BLaER1 treated with 17β-estradiol and CSF1 and Interleukin-3, amounts not matched to agents 10 nM and 100 nM (cell line): ENCODE results near the gene KIFAP3.

ENCODE experiments used
- H3K27ac ChIP-seq, 11 experiments: shearing (Covaris generic); formaldehyde crosslinking; 2 replicates each; pipeline ENCODE4 v1.8.1; 2022
- H3K27me3 ChIP-seq, 11 experiments: shearing (Covaris generic); formaldehyde crosslinking; 2 replicates each; pipeline ENCODE4 v1.8.1; 2022
- H3K36me3 ChIP-seq, 11 experiments: shearing (Covaris generic); formaldehyde crosslinking; 2 replicates each; pipeline ENCODE4 v1.8.1; 2022
- H3K4me1 ChIP-seq, 10 experiments: shearing (Covaris generic); formaldehyde crosslinking; 2 replicates each; pipeline ENCODE4 v1.8.1; 2022
- H3K4me2 ChIP-seq, 11 experiments: shearing (Covaris generic); formaldehyde crosslinking; 2 replicates each; pipeline ENCODE4 v1.8.1; 2022
- H3K4me3 ChIP-seq, 10 experiments: shearing (Covaris generic); formaldehyde crosslinking; 2 replicates each; pipeline ENCODE4 v1.8.1; 2022
- H3K9ac ChIP-seq, 11 experiments: shearing (Covaris generic); formaldehyde crosslinking; 2 replicates each; pipeline ENCODE4 v1.8.1; 2022
- H3K9me3 ChIP-seq, 11 experiments: shearing (Covaris generic); formaldehyde crosslinking; replicated peaks in 1 of 11; 2 replicates each; pipeline ENCODE4 v1.8.1; 2022
- H4K20me1 ChIP-seq, 11 experiments: shearing (Covaris generic); formaldehyde crosslinking; 2 replicates each; pipeline ENCODE4 v1.8.1; 2022
- Cebpa-rat ChIP-seq, 11 experiments: shearing (Covaris generic); IDR thresholded peaks; 2 replicates each; pipeline ENCODE4 v1.8.1; 2022

KIFAP3 gene

GRCh38 chr1:169941982-169942830 lies 132.3 kb downstream of the KIFAP3 start:
- H4K20me1 ChIP-seq, result no peaks in the 10 kb centered on the region
- no peak overlapping the region for H3K4me3 ChIP-seq
- H3K9ac ChIP-seq, result no peak overlapping the region
- H3K4me2 ChIP-seq, result no peak overlapping the region
- H3K36me3 ChIP-seq, result peaks cover 0 to 10% (median 0%) of the 10 kb centered on the region in 11 experiments; a peak in 4 of 22 replicates
- no peaks in the 10 kb centered on the region for H3K27me3 ChIP-seq
- 0 out of 20 replicates have a peak, but pooled peaks cover 0 to 5% (median 0%) of the 10 kb centered on the region in 10 experiments for H3K4me1 ChIP-seq
- H3K9me3 ChIP-seq, result no peaks in the 10 kb centered on the region
- H3K27ac ChIP-seq, result no peak overlapping the region
- TF ChIP-seq Cebpa-rat (IDR thresholded peaks at IDR 0.05), result no peak

DNA sequence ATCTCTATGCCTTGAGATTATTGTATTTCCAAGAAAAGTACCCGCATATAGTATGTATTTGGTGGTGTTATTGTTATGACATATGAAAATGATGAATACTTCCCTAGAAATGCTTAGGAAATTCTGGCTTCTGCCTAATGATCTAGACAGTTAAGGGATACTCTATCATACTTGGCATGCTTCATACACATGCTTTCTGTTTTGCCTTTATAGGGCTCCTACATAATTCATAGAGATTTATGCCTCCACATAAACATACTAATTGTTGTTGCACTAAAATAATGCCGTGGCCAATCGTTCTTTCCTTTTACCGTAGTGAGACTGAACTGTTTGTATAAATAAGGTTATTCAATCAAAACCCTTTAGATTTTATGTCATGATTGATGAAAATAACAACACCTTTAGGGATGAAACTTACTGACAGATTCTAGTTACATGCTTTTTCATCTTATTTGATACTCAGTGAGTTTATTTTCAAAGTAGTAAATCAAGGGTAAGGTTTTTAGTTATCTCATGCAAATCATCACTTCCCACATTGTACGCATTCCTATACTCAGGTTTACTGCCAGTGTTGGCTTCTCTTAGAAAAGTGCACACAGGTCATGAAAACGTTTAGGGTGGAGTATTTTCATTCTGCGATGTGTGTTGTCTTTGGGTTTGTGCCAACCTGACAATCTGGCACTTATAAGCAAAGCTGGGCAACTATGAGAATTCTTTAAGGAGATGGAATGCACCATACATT lies 140.3 kb downstream of the KIFAP3 start:
- Histone ChIP-seq H3K4me3 (no peak overlapping the region), H4K20me1 (no peaks in the 10 kb centered on the region), H3K36me3 (no peaks in the 10 kb centered on the region), H3K4me2 (no peak overlapping the region), H3K27ac (no peak overlapping the region), H3K9me3 (no peaks in the 10 kb centered on the region), H3K4me1 (no peaks in the 10 kb centered on the region), H3K9ac (no peak overlapping the region), H3K27me3 (no peaks in the 10 kb centered on the region)
- TF ChIP-seq Cebpa-rat (IDR thresholded peaks at IDR 0.05), result no peak

- Histone ChIP-seq H3K9ac (no peak overlapping the region), H4K20me1 (no peaks in the 10 kb centered on the region), H3K36me3 (no peaks in the 10 kb centered on the region), H3K4me1 (no peaks in the 10 kb centered on the region), H3K9me3 (no peaks in the 10 kb centered on the region), H3K27me3 (no peaks in the 10 kb centered on the region), H3K4me3 (no peak overlapping the region), H3K4me2 (no peak overlapping the region), H3K27ac (no peak overlapping the region)
- no peak for TF ChIP-seq Cebpa-rat (IDR thresholded peaks at IDR 0.05)
Observed at GRCh38 chr1:169931795-169932231, 142.7 kb downstream of the KIFAP3 start.

DNA sequence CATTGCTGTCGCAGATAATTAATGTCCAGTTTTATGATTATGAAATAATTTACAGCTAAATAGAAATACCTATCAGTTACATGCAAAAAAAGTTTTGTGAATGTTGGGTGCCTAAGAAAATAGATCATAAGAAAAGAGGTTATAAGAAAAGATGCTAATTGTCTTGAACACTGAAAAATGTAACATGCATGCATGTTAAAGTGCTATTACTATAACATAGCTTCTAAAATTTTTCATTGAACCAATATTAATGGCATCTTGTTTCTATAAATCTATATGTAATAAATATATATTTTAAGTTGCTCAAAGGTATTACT lies 145.3 kb downstream of the KIFAP3 start:
- H3K9me3 ChIP-seq, result no peaks in the 10 kb centered on the region
- H3K4me1 ChIP-seq, result no peaks in the 10 kb centered on the region
- H3K27ac ChIP-seq, result no peak overlapping the region
- no peaks in the 10 kb centered on the region for H3K27me3 ChIP-seq
- no peak for TF ChIP-seq Cebpa-rat (IDR thresholded peaks at IDR 0.05)
- H4K20me1 ChIP-seq, result no peaks in the 10 kb centered on the region
- H3K36me3 ChIP-seq, result no peaks in the 10 kb centered on the region
- no peak overlapping the region for H3K4me3 ChIP-seq
- H3K4me2 ChIP-seq, result no peak overlapping the region
- no peak overlapping the region for H3K9ac ChIP-seq

GRCh38 chr1:169928438-169929209 lies 145.9 kb downstream of the KIFAP3 start:
- Histone ChIP-seq H4K20me1 (no peaks in the 10 kb centered on the region), H3K36me3 (no peaks in the 10 kb centered on the region), H3K9ac (no peak overlapping the region), H3K4me2 (no peak overlapping the region), H3K9me3 (no peaks in the 10 kb centered on the region), H3K27me3 (no peaks in the 10 kb centered on the region), H3K27ac (no peak overlapping the region), H3K4me1 (no peaks in the 10 kb centered on the region), H3K4me3 (no peak overlapping the region)
- no peak for TF ChIP-seq Cebpa-rat (IDR thresholded peaks at IDR 0.05)

DNA sequence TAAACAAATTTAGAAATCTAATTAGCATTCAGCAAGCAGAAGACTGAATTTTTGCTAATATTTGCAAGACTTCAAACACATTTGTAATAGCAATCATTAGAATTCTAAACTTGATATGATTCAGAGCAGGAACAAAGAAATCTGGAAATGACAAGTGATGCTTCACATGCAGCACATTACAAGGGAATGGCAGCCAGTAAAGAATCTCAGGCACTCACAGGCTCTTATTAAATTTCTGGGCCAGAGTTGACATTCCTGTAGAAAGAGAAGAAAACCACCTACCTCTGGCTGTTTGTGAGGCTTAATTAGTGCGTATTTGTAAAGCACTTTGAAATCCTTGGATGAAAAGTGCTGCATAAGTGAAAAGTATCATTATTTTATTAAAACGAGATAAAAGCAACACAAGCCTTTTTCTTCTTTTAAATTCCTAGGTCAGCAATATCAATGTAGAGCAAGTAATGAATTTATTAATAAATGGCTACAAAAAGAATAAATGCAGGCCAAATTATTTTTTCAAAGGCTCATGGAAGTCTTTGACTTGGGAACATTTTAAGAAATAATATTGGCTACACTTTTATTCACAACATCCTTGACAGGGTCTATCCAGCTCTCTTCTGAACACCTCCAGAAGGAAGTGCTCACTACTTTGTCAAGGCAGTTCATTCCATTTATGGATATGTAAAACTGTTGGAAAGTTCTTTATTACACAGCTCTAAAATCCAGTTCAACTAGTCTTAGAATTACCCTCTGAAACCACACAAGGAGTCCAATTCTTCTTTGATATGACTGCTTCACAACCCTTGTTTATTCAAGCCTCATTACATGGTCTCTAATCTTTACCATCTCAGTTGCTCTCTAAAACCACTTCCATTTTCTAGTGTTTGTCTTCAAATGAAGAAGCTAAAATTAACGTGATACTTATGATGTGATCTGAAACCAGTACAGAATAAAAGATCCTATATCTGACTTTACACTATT lies 148.7 kb downstream of the KIFAP3 start:
- Histone ChIP-seq H3K27ac (no peak overlapping the region), H3K4me3 (no peak overlapping the region), H3K9ac (no peak overlapping the region), H3K4me2 (no peak overlapping the region), H3K4me1 (no peaks in the 10 kb centered on the region), H3K27me3 (no peaks in the 10 kb centered on the region), H4K20me1 (no peaks in the 10 kb centered on the region), H3K9me3 (no peaks in the 10 kb centered on the region), H3K36me3 (no peaks in the 10 kb centered on the region)
- no peak for TF ChIP-seq Cebpa-rat (IDR thresholded peaks at IDR 0.05)

GRCh38 chr1:169924829-169925228 lies 149.7 kb downstream of the KIFAP3 start:
- no peak for TF ChIP-seq Cebpa-rat (IDR thresholded peaks at IDR 0.05)
- H3K9me3 ChIP-seq, result no peaks in the 10 kb centered on the region
- no peak overlapping the region for H3K9ac ChIP-seq
- H3K4me2 ChIP-seq, result no peak overlapping the region
- H3K4me3 ChIP-seq, result no peak overlapping the region
- no peaks in the 10 kb centered on the region for H4K20me1 ChIP-seq
- H3K27me3 ChIP-seq, result no peaks in the 10 kb centered on the region
- H3K4me1 ChIP-seq, result no peaks in the 10 kb centered on the region
- H3K36me3 ChIP-seq, result no peaks in the 10 kb centered on the region
- H3K27ac ChIP-seq, result no peak overlapping the region

- Histone ChIP-seq H3K27ac (no peak overlapping the region), H3K4me1 (no peaks in the 10 kb centered on the region), H3K36me3 (no peaks in the 10 kb centered on the region; a peak in 1 of 22 replicates), H4K20me1 (no peaks in the 10 kb centered on the region), H3K4me2 (no peak overlapping the region), H3K27me3 (no peaks in the 10 kb centered on the region), H3K9ac (no peak overlapping the region), H3K9me3 (no peaks in the 10 kb centered on the region), H3K4me3 (no peak overlapping the region)
- no peak for TF ChIP-seq Cebpa-rat (IDR thresholded peaks at IDR 0.05)
Observed at GRCh38 chr1:169924063-169924462, 150.4 kb downstream of the KIFAP3 start.
